Omental fat pad (tissue), 4 donors: ENCODE results near the gene SERPINI1. TPM values are rescaled to one million over a fixed set of nuclear protein-coding genes. Genes with fewer than 3 reads are reported as not detected.

Experiments
- ATAC-seq: fragments of 150-250 bp; one replicate; pipeline ENCODE4 v1.9.1; 2016; ENCODE audit warnings: mild to moderate bottlenecking, moderate library complexity; ENCODE audit not compliant: low FRiP score
- DNase-seq: peaks from one replicate; pipeline ENCODE4 v3.0.0-alpha.2; 2019; ENCODE audit warnings: low spot score
- total RNA-seq, 4 donors: library from RNA; depleted of rRNA; stranded (reverse); fragments of >200 nt; gene quantifications; one replicate each; pipeline ENCODE4 v1.1.0, GENCODE V29; 2016
- TF ChIP-seq, protein P1 (sequence below), 3 donors: fragments of 450-650 bp; IDR thresholded peaks; one replicate each; pipeline ENCODE4 v1.5.1; 2016 to 2017; ENCODE audit warnings: antibody characterized with exemption in 3 of 3, mild to moderate bottlenecking in 3 of 3, moderate library complexity in 2 of 3

Gene SERPINI1
- total RNA-seq, 4 donors from 2014 or later: 2.2 to 7.1 (median 4.5) TPM

DNA sequence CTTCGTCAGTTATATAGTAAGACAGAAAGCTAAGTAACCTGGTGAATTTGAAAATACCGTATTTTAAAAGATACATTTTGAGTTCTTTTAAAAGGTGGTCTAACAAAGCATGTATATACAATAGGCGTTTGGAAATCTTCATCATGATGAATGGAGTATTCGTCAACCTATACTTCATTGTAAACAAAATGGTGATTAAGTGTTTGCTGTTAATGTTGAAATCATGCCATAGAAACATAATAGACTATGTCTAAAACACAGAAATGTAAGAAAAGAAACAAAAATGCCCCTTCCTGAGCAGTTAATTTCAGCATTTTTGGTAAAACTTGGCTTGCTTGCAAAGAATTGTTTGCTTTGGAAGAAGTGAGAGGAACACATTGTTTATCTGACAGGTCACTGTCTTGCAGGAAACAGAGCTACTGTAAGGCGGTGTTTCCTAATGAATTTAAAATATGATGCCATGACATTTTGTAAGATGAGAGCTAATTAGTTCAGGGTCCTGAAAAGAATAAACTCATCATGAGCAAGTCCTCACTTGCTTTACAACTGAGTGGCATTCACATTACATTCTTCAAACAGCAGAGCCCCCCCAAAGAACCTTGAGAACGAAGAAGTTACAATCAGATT is 126.7 kb downstream of the SERPINI1 start:
- no peak for ATAC-seq
- TF ChIP-seq, protein P1, sequence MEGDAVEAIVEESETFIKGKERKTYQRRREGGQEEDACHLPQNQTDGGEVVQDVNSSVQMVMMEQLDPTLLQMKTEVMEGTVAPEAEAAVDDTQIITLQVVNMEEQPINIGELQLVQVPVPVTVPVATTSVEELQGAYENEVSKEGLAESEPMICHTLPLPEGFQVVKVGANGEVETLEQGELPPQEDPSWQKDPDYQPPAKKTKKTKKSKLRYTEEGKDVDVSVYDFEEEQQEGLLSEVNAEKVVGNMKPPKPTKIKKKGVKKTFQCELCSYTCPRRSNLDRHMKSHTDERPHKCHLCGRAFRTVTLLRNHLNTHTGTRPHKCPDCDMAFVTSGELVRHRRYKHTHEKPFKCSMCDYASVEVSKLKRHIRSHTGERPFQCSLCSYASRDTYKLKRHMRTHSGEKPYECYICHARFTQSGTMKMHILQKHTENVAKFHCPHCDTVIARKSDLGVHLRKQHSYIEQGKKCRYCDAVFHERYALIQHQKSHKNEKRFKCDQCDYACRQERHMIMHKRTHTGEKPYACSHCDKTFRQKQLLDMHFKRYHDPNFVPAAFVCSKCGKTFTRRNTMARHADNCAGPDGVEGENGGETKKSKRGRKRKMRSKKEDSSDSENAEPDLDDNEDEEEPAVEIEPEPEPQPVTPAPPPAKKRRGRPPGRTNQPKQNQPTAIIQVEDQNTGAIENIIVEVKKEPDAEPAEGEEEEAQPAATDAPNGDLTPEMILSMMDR (IDR thresholded peaks at IDR 0.05): no peak
- no peak for DNase-seq

DNA sequence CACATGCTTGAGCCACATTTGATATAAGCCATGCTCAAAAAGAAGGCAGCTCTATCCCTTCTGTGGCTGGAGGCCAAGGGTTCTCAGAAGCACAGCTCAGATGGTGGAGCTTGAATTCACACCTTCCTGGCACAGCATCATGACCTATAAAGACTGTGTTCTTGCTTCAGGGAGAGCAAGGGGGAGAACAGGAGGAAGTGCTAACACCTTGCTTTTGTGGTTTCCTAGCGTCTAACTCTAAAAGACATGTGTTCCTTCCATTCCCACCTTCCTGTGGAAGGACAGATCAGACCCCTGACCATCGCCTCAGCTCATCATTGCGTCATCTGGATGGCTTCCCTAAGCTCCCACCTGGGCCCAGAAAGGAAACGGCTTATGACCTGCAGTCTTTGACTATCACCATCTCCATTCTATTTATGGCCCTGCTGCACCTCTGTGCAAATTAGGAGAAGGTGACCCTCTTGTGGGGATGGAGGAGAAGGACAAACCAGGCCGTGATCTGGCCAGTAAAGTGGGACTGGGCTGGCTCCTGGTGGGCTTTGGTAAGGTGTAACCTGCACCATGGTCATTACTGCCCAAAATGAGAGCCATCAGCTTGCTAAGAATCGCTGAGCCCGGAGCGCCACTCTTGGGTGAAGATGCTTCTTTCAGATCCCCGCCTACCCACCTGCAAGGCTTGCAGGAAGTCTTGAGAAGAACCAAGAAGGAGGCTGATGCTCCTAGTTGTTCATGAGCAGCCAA is 128.5 kb downstream of the SERPINI1 start:
- ATAC-seq (no peak), DNase-seq (no peak)
- TF ChIP-seq, protein P1 (IDR thresholded peaks at IDR 0.05): no peak

DNA sequence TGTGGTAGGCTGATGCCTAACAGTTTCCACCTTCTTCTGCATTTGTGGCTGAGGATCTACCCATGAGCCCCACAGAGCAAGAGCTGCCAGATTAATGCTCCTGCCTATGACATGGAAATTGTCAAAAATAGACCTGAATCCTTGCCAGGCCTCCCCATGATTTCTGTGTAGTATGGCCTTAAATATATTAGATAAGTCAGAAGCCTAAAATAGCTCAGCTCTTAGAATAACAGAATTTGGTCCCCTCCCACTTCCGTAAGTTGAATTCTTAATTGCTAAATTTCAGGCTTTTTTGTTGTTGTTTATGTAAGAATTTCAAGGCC is 129.0 kb downstream of the SERPINI1 start:
- DNase-seq (no peak), ATAC-seq (no peak)
- TF ChIP-seq, protein P1 (IDR thresholded peaks at IDR 0.05): no peak

DNA sequence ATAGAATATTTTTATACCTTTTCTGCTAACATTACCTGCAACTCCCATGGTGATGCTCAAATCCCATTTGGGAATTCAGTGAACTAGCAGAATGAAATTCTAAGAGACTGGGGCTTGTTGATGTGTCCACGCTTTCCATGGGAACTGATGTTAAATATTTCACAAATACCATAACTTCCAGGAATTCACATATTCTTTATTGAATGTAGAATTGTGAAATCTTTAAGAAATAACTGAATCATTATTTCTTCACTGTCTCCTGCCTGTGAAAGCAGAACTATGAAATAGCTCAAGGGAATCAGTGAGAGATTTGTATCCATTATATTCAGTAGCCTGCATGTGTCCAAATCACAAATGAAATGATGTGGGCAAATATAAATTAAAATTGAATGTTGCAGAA is 130.8 kb downstream of the SERPINI1 start:
- TF ChIP-seq, protein P1 (IDR thresholded peaks at IDR 0.05): no peak
- DNase-seq (no peak), ATAC-seq (no peak)

DNA sequence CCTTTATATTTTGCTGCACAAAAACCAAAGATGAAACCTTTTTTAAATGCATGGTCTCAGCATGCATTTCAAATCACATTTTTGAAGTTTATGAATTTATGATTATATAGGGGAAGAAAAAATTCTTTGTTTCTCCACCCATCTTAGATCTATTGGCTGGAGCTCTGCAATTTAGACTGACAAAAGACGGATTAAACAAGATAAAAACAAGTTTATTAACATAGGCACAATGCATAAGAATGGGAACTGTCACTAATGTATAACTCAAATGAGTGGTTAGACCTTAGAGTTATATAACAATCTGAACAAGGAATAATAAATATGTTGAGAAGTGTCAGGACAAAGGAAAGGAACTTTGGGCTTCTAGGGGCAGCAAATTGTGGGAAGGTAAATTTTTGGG is 132.5 kb downstream of the SERPINI1 start:
- ATAC-seq (no peak), DNase-seq (no peak)
- TF ChIP-seq, protein P1 (IDR thresholded peaks at IDR 0.05): no peak

DNA sequence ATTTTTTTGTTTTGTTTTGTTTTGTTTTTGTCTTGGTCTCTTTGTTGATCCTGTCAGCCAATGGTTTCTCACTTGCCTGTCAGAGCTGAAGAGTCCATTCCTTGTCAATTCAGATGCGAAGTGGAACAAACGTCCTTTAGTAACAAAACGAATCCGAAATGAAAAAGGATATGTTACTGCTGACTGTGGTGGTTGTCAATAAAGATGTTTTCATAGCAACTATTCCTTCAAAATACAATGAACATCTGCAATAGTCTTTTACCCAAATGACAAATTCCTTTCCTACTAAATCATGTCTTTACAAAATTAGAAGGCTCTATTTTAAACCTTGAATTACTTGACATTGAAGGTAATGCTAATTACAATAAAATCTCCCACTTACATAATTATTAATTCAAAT is 134.7 kb downstream of the SERPINI1 start:
- ATAC-seq: no peak
- no peak for DNase-seq
- TF ChIP-seq, protein P1 (IDR thresholded peaks at IDR 0.05): no peak

DNA sequence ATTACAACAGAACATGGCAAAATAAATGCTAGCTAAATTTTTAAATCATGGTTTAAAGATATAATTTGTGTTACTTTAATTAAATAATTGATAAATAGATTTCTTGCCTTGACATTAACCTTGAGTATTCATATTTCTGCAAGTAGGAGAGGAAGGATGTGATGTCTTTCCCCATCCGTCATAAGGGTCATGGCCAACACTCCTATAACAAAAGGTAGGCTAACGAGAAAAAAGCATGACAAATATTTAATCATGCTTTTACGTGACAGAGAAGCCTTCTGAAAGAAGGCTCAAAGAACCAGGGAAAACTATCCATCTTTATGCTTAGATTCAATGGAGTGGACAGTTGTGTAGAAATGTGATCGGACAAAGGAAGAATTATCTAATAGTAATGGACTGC is 135.2 kb downstream of the SERPINI1 start:
- no peak for DNase-seq
- ATAC-seq: no peak
- TF ChIP-seq, protein P1 (IDR thresholded peaks at IDR 0.05): no peak
